Measurements from ENCODE around the gene CFAP97D1. TPM values are rescaled to one million over a fixed set of nuclear protein-coding genes. Genes with fewer than 3 reads are reported as not detected.

CFAP97D1 gene
- polyA plus RNA-seq, 2 of the 4 experiments (the other 2 are of a cell fraction): not detected

GRCh38 chr17:43825567-43825966, 45.3 kb downstream of the CFAP97D1 start:
- no peak for ATAC-seq
- no peak for TF ChIP-seq CTCF (IDR thresholded peaks at IDR 0.05)
- no peak for TF ChIP-seq ELK1 (IDR thresholded peaks at IDR 0.05; ENCODE audit: low read depth, low read length)
- no peak for TF ChIP-seq RCOR1 (IDR thresholded peaks at IDR 0.05; ENCODE audit: low read depth, low read length)
- no peak for TF ChIP-seq HOXA7 (CRISPR knock-in tag; IDR thresholded peaks at IDR 0.05)
- WGBS (ENCODE audit: missing lambda C conversion rate): 96% methylated on average over 12 of the region's 12 CpGs

GRCh38 chr17:43826206-43826605, 46.0 kb downstream of the CFAP97D1 start:
- ChIA-PET CTCF (interaction anchor here (0.6 to 3.0 kb wide), 7 partner anchors 13 to 607 kb away, joined by 3 to 10 read pairs (median 3); partner anchors contain the start of gene CD300LG), POLR2A (no interaction called here)
- Histone ChIP-seq H3K9me3 (no peaks in the 10 kb centered on the region), H3K4me1 (peaks cover 2% of the 10 kb centered on the region; the same call in 1 of the 3 replicates), H3K4me2 (no peak overlapping the region), H3K27ac (no peak overlapping the region), H3K4me3 (no peak overlapping the region)
- no peak for TF ChIP-seq ELK1 (IDR thresholded peaks at IDR 0.05; ENCODE audit: low read depth, low read length)
- no peak for TF ChIP-seq MYC (IDR thresholded peaks at IDR 0.05; ENCODE audit: borderline replicate concordance, low read length)
- no peak for TF ChIP-seq NR3C1 (IDR thresholded peaks at IDR 0.05)
- TF ChIP-seq FOSL2 (IDR thresholded peaks at IDR 0.05): no peak
- TF ChIP-seq FOSL2 (CRISPR knock-in tag; IDR thresholded peaks at IDR 0.05): no peak
- TF ChIP-seq RAD21 (conservative IDR thresholded peaks at IDR 0.05 in 1 of 2, IDR thresholded peaks at IDR 0.05 in 1 of 2): no peak
- TF ChIP-seq SREBF2 (IDR thresholded peaks at IDR 0.05): no peak
- no peak for TF ChIP-seq ESRRA (IDR thresholded peaks at IDR 0.05; ENCODE audit: borderline replicate concordance, low read length)
- TF ChIP-seq HOXB5 (CRISPR knock-in tag; IDR thresholded peaks at IDR 0.05): no peak
- no peak for TF ChIP-seq HMGXB4 (CRISPR knock-in tag; IDR thresholded peaks at IDR 0.05; ENCODE audit: borderline replicate concordance)
- TF ChIP-seq MAFK (IDR thresholded peaks at IDR 0.05; ENCODE audit: partially characterized antibody): no peak
- no peak for TF ChIP-seq KDM1A (IDR thresholded peaks at IDR 0.05; ENCODE audit: low read depth)
- TF ChIP-seq POLR2A (IDR thresholded peaks at IDR 0.05; ENCODE audit: low read length): no peak
- no peak for TF ChIP-seq ZNF302 (CRISPR knock-in tag; IDR thresholded peaks at IDR 0.05)
- TF ChIP-seq HOXB13 (CRISPR knock-in tag; IDR thresholded peaks at IDR 0.05; ENCODE audit: low read depth): no peak
- no peak for TF ChIP-seq E2F6 (IDR thresholded peaks at IDR 0.05; ENCODE audit: borderline replicate concordance, low read depth)
- TF ChIP-seq FOXS1 (CRISPR knock-in tag; IDR thresholded peaks at IDR 0.05): no peak
- no peak for TF ChIP-seq CBX2 (IDR thresholded peaks at IDR 0.05; ENCODE audit: borderline replicate concordance, low read depth)
- no peak for DNase-seq (ENCODE audit: low read depth in 1 of 2, low spot score in 1 of 2)
- 85% methylated on average over 7 of the region's 7 CpGs for WGBS (ENCODE audit: missing lambda C conversion rate)
- FAIRE-seq: no peak
- no peak for ATAC-seq

More at GRCh38 chr17:43825567-43825966, 45.3 kb downstream of the CFAP97D1 start:
- no peak overlapping the region for H3K27ac ChIP-seq
- no peak for DNase-seq (ENCODE audit: low read depth in 1 of 2, low spot score in 1 of 2)
- H3K4me2 ChIP-seq: no peak overlapping the region
- no peaks in the 10 kb centered on the region for H3K4me1 ChIP-seq
- ChIA-PET POLR2A (no interaction called here), CTCF (interaction anchor here (1.2 kb wide), 1 partner anchor 21 kb away, joined by 6 read pairs; the partner anchor contains the start of gene CD300LG)
- no peak for FAIRE-seq
- H3K9me3 ChIP-seq: no peaks in the 10 kb centered on the region
- H3K4me3 ChIP-seq: no peak overlapping the region

Data from A549 (cell line).